Measurements from ENCODE around the gene SIAH1.

DNA sequence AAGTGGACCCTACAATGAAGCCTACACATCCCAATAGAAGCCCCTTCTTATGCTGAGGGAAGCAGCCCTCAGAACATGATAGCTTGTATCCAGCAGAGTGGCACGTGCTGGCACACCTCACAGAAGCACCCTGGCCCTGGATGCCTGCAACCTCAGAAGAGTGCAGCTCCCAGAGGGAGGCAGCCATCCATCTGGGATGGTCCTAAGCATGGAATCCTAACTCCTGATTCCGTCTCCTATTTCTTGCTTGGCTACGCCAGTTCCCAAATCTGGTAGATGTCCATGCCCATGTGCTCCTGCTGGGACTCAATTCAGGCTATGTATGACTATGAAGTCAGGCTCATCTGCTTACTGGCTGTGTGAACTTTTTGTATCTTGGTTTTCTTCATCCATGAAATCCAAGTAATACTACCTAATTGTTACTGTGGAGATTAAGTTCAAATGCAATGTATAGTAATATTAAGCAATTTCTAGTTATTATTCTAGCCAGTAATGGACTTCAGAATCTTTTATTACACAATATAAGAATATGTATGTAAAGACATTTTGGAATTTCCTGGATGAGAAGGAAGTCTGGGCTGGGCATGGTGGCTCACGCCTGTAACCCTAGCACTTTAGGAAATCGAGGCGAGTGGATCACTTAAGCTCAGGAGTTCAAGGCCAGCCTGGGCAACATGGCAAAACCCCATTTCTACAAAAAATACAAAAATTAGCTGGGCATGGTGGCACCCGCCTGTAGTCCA lies 32.4 kb downstream of the SIAH1 start:
- TF ChIP-seq, protein P1, sequence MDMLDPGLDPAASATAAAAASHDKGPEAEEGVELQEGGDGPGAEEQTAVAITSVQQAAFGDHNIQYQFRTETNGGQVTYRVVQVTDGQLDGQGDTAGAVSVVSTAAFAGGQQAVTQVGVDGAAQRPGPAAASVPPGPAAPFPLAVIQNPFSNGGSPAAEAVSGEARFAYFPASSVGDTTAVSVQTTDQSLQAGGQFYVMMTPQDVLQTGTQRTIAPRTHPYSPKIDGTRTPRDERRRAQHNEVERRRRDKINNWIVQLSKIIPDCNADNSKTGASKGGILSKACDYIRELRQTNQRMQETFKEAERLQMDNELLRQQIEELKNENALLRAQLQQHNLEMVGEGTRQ (IDR thresholded peaks at IDR 0.05) = no peak
- TF ChIP-seq, protein P2, sequence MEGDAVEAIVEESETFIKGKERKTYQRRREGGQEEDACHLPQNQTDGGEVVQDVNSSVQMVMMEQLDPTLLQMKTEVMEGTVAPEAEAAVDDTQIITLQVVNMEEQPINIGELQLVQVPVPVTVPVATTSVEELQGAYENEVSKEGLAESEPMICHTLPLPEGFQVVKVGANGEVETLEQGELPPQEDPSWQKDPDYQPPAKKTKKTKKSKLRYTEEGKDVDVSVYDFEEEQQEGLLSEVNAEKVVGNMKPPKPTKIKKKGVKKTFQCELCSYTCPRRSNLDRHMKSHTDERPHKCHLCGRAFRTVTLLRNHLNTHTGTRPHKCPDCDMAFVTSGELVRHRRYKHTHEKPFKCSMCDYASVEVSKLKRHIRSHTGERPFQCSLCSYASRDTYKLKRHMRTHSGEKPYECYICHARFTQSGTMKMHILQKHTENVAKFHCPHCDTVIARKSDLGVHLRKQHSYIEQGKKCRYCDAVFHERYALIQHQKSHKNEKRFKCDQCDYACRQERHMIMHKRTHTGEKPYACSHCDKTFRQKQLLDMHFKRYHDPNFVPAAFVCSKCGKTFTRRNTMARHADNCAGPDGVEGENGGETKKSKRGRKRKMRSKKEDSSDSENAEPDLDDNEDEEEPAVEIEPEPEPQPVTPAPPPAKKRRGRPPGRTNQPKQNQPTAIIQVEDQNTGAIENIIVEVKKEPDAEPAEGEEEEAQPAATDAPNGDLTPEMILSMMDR (IDR thresholded peaks at IDR 0.05) = no peak
- TF ChIP-seq CEBPB (IDR thresholded peaks at IDR 0.05) = no peak
- TF ChIP-seq POLR2A (IDR thresholded peaks at IDR 0.05; ENCODE audit: low read length) = no peak
- TF ChIP-seq ZNF302 (CRISPR knock-in tag; IDR thresholded peaks at IDR 0.05) = no peak
- TF ChIP-seq RNF2 (IDR thresholded peaks at IDR 0.05; ENCODE audit: borderline replicate concordance, low read depth) = no peak
- TF ChIP-seq, protein P3, sequence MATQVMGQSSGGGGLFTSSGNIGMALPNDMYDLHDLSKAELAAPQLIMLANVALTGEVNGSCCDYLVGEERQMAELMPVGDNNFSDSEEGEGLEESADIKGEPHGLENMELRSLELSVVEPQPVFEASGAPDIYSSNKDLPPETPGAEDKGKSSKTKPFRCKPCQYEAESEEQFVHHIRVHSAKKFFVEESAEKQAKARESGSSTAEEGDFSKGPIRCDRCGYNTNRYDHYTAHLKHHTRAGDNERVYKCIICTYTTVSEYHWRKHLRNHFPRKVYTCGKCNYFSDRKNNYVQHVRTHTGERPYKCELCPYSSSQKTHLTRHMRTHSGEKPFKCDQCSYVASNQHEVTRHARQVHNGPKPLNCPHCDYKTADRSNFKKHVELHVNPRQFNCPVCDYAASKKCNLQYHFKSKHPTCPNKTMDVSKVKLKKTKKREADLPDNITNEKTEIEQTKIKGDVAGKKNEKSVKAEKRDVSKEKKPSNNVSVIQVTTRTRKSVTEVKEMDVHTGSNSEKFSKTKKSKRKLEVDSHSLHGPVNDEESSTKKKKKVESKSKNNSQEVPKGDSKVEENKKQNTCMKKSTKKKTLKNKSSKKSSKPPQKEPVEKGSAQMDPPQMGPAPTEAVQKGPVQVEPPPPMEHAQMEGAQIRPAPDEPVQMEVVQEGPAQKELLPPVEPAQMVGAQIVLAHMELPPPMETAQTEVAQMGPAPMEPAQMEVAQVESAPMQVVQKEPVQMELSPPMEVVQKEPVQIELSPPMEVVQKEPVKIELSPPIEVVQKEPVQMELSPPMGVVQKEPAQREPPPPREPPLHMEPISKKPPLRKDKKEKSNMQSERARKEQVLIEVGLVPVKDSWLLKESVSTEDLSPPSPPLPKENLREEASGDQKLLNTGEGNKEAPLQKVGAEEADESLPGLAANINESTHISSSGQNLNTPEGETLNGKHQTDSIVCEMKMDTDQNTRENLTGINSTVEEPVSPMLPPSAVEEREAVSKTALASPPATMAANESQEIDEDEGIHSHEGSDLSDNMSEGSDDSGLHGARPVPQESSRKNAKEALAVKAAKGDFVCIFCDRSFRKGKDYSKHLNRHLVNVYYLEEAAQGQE (IDR thresholded peaks at IDR 0.05) = no peak
- TF ChIP-seq MAFK (IDR thresholded peaks at IDR 0.05; ENCODE audit: partially characterized antibody) = no peak
- TF ChIP-seq RAD21 (conservative IDR thresholded peaks at IDR 0.05 in 1 of 2, IDR thresholded peaks at IDR 0.05 in 1 of 2) = no peak

Data from A549 (cell line).